NOMO-1 treated with DMSO at 0.1 percent for 48 hours (cell line): ENCODE measurements around the gene CEACAM5.
A peak's percentile ranks its signal among the peaks of the same experiment; 100 is the strongest.
"Not testable (repeated sequence)": the region's sequence is repeated elsewhere in the genome, so short reads cannot be mapped to it uniquely, and the experiment has no call there.

Source experiments
- DNase-seq: peaks from one replicate; lab custom pipeline; 2025; ENCODE audit not compliant: unreplicated experiment; lab: John Stamatoyannopoulos, UW

The CEACAM5 gene

GRCh38 chr19:41740415-41741243 is 32.2 kb downstream of the CEACAM5 start:
- no peak for DNase-seq

DNA sequence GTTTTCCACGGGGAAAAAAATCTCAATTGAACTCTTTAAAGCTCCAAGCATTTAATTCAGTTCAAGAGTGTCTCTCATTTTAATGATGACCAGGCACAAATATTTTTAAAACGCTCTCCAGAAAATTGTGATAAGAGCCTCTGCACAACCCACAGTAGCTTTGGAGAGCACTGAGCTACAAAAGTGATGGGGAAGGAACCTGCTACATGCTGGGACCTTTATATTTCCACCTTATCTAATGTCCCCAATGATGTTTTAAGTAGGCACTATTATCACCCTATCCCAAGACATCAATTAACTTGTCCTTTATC is 32.8 kb downstream of the CEACAM5 start:
- DNase-seq, result no peak

- DNase-seq, result peak; percentile 76
Measured at GRCh38 chr19:41744850-41745249, 36.4 kb downstream of the CEACAM5 start.

- peak; percentile 50 for DNase-seq
Measured at GRCh38 chr19:41745756-41746155, 37.3 kb downstream of the CEACAM5 start.

DNA sequence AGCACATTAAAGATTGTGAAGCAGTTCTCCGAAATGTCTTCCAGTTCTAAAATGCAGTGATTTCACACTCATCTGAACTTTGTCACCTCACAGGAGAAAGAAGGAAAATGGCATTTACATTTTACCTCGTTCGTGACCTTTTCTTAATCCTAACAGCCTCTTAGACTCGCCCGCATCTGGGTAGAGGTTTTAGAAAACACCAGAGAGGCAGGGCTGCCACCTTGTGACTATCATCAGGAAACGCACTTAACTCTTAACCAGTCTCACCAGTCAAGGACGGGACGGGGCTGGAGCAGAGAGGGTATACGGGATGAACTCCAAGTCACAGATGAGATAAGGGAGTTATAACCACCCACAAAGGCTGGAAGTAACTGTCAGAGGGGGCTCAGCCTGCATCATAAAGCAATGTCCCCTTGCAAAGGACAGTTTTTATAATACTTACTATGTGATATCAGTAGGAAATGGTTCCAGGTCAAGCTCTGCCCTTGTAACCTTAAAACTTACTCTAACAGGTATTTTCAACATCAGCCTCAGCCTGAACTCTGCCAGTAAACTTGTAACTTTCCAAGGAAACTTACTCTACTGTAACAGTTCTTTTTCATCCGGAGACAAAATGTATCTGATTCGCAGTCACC is 38.3 kb downstream of the CEACAM5 start:
- peak; percentile 75 for DNase-seq

GRCh38 chr19:41748012-41748411 is 39.6 kb downstream of the CEACAM5 start:
- DNase-seq, result no peak

GRCh38 chr19:41750248-41751134 is 42.1 kb downstream of the CEACAM5 start:
- not testable (repeated sequence) for DNase-seq

DNA sequence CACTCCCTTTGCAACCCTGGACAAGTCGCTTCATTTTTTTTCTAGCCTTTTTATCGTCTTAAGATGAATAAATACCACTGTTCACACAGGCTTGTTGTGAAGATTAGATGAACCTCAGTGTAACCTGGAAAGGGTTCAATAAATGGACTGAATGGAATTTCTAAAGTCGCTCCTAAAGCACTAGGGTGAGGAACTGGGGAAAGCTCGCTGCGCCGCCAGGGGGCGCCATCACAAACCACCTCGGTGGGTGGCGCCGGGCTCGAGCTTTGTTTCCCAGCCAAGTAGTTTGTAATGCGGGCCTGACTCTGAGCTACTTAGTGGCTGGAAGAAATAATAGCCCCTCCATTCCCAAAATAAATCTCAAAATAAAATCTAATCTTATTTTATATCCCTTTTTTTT is 44.7 kb downstream of the CEACAM5 start:
- DNase-seq, result peak; percentile 27

- peak; percentile 21 for DNase-seq
Measured at GRCh38 chr19:41753936-41754529, 45.6 kb downstream of the CEACAM5 start.

DNA sequence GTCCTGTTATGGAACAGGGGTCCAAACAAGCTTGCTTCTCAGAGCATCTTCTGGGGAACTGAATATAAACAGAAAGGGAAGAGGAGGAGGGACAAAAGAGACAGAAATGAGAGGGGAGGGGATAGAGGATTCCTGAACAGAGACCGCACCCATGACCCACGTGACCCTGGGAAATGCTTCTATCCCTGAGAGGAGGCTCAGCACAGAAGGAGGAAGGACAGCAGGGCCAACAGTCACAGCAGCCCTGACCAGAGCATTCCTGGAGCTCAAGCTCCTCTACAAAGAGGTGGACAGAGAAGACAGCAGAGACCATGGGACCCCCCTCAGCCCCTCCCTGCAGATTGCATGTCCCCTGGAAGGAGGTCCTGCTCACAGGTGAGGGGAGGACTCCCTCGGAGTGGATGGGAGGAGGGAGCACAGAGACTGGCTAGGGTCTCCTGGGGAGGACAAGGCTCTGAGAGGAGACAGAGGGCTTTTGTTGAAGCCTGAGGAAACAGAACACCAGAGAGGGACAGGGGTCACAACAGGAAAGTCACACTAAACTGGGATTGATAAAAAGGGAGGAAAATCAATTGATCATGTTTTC is 47.0 kb downstream of the CEACAM5 start, which contains the start of gene CEACAM6:
Gene CEACAM6, plus strand, starts transcription at position 203 of the 586 bp plus-strand sequence. Its CDS starts 109 bp downstream, at position 312.
- DNase-seq, result peak; percentile 4

DNA sequence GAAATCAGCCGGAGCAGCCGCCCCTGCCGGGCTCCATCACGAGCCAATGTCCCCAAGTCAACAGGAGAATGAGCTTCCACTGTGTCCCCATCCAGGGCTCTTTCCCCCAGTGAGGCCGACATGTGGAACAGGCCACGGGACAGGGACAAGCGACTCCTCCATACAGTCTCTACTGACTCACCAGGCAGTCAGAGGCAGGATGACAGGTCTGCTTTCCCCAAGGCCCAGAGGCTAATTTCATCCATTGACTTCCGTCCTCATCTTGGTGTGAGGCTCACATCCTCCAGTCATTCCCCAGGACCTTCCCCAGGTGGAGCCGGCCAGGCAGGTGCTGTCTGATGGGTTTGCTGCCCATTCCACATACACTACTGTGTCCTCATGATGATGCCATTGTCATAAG is 50.4 kb downstream of the CEACAM5 start:
- no peak for DNase-seq

DNA sequence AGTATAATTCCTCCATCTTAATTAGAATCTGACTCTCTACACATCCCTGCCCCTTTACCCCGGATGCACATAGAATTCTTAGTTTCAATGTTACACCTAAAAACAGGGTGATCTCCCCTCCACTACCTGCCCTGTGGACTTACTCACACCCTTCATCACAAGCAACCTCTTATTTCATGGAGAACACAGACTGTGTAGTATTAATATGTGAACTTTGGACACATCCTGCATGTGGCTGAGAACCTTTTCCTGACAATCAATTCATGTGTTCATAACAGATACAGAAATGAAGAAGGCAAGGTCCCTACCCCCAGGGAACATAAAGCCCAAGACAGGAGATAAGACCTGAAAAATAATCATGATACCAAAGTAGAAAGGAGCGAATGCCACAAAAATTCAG is 58.7 kb downstream of the CEACAM5 start:
- DNase-seq, result no peak

DNA sequence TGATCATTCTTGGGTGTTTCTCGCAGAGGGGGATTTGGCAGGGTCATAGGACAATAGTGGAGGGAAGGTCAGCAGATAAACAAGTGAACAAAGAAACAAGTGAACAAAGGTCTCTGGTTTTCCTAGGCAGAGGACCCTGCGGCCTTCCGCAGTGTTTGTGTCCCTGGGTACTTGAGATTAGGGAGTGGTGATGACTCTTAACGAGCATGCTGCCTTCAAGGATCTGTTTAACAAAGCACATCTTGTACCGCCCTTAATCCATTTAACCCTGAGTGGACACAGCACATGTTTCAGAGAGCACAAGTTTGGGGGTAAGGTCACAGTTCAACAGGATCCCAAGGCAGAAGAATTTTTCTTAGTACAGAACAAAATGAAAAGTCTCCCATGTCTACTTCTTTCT is 59.7 kb downstream of the CEACAM5 start:
- DNase-seq, result not testable (repeated sequence)

DNA sequence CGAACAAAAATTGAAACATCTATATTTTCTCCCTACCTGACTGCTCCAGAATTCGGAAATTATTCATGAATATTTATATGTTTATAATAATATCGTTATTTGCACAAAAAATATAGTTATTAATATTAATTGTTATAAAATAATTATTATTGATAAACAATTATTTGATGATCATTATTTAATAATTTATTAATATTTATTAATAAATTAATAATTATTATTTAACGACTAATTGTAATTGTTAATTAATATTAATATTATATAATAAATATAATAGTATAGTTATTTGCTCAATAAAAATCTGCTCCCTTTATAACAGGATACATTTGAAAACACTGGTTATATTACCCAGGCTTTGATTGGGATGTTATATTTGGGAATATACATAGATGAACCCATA is 61.2 kb downstream of the CEACAM5 start:
- no peak for DNase-seq

DNA sequence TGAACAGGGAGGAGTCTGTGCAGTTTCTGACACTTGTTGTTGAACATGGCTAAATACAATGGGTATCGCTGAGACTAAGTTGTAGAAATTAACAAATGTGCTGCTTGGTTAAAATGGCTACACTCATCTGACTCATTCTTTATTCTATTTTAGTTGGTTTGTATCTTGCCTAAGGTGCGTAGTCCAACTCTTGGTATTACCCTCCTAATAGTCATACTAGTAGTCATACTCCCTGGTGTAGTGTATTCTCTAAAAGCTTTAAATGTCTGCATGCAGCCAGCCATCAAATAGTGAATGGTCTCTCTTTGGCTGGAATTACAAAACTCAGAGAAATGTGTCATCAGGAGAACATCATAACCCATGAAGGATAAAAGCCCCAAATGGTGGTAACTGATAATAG is 63.0 kb downstream of the CEACAM5 start:
- no peak for DNase-seq

DNA sequence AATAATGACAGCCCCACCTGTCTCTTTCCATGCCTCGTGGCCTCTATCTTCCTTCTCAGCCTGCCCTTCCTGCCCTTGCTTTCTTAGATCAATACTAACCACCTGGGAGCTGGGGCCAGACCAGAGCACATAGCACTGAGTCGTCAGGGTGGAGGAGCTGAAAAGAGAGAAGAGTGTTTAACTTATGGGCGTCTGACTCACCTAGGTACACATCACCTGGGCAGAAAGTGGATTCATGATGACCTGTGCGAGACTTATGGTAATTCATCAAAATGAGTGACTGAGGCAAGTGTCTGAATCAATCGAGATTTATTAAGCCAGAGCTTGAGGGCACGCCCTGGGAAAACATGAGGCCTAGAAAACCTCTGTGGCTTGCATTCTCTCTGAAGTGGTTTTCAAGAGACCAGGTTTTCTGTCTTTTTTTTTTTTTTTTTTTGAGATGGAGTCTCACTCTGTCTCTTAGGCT is 66.1 kb downstream of the CEACAM5 start:
- DNase-seq, result no peak

- no peak for DNase-seq
Measured at GRCh38 chr19:41776700-41777099, 68.3 kb downstream of the CEACAM5 start.
